Measurements from ENCODE around the gene CYB5D1.

CYB5D1 gene

GRCh38 chr17:7884581-7885366, 27.0 kb downstream of the CYB5D1 start:
- H3K9ac ChIP-seq (ENCODE audit: low read depth, low read length) = 0 out of 2 replicates have a peak overlapping the region, but pooled peaks have one; percentile 60
- H3K4me3 ChIP-seq (ENCODE audit: low read length) = peak overlapping the region; percentile 56
- peaks cover 40% of the 10 kb centered on the region for H3K4me1 ChIP-seq (ENCODE audit: insufficient read depth, low read length)
- WGBS = under 1% methylated on average over 61 of the region's 100 CpGs
- no peak overlapping the region; the same call in 1 of the 2 replicates for H3K27ac ChIP-seq (ENCODE audit: low read depth, low read length)
- H3K36me3 ChIP-seq (ENCODE audit: insufficient read depth, low read length) = peaks cover 9% of the 10 kb centered on the region; the same call in 1 of the 2 replicates
- peaks cover 18% of the 10 kb centered on the region for H3K27me3 ChIP-seq (ENCODE audit: insufficient read depth, low read length)
- no peaks in the 10 kb centered on the region for H3K9me3 ChIP-seq (ENCODE audit: insufficient read depth, low read depth, low read length)

GRCh38 chr17:7885367-7886226, 27.8 kb downstream of the CYB5D1 start:
- Histone ChIP-seq H3K9ac (ENCODE audit: low read depth, low read length) (peak overlapping the region; percentile 60), H3K4me1 (ENCODE audit: insufficient read depth, low read length) (peaks cover 40% of the 10 kb centered on the region), H3K27me3 (ENCODE audit: insufficient read depth, low read length) (peaks cover 18% of the 10 kb centered on the region), H3K4me3 (ENCODE audit: low read length) (peak overlapping the region; percentile 56), H3K36me3 (ENCODE audit: insufficient read depth, low read length) (peaks cover 7% of the 10 kb centered on the region; the same call in 1 of the 2 replicates), H3K9me3 (ENCODE audit: insufficient read depth, low read depth, low read length) (no peaks in the 10 kb centered on the region), H3K27ac (ENCODE audit: low read depth, low read length) (peak overlapping the region; percentile 43; the same call in 1 of the 2 replicates)
- WGBS = under 1% methylated on average over 64 of the region's 64 CpGs

GRCh38 chr17:7886227-7887037, 28.6 kb downstream of the CYB5D1 start:
- peaks cover 9% of the 10 kb centered on the region; the same call in 1 of the 2 replicates for H3K36me3 ChIP-seq (ENCODE audit: insufficient read depth, low read length)
- 1% methylated on average over 29 of the region's 30 CpGs for WGBS
- peak overlapping the region; percentile 60; the same call in 1 of the 2 replicates for H3K9ac ChIP-seq (ENCODE audit: low read depth, low read length)
- H3K4me1 ChIP-seq (ENCODE audit: insufficient read depth, low read length) = peaks cover 40% of the 10 kb centered on the region
- no peak overlapping the region for H3K27ac ChIP-seq (ENCODE audit: low read depth, low read length)
- peak overlapping the region; percentile 56 for H3K4me3 ChIP-seq (ENCODE audit: low read length)
- peaks cover 18% of the 10 kb centered on the region for H3K27me3 ChIP-seq (ENCODE audit: insufficient read depth, low read length)
- H3K9me3 ChIP-seq (ENCODE audit: insufficient read depth, low read depth, low read length) = no peaks in the 10 kb centered on the region

- Histone ChIP-seq H3K9me3 (ENCODE audit: insufficient read depth, low read depth, low read length) (no peaks in the 10 kb centered on the region), H3K27ac (ENCODE audit: low read depth, low read length) (no peak overlapping the region), H3K9ac (ENCODE audit: low read depth, low read length) (no peak overlapping the region; the same call in 1 of the 2 replicates), H3K27me3 (ENCODE audit: insufficient read depth, low read length) (peaks cover 18% of the 10 kb centered on the region), H3K36me3 (ENCODE audit: insufficient read depth, low read length) (peaks cover 9% of the 10 kb centered on the region), H3K4me3 (ENCODE audit: low read length) (peak overlapping the region; percentile 56), H3K4me1 (ENCODE audit: insufficient read depth, low read length) (peaks cover 40% of the 10 kb centered on the region)
- WGBS = 6% methylated on average over 5 of the region's 8 CpGs
Observed at GRCh38 chr17:7887038-7887481, 29.3 kb downstream of the CYB5D1 start.

- Histone ChIP-seq H3K9ac (ENCODE audit: low read depth, low read length) (peak overlapping the region; percentile 49), H3K27ac (ENCODE audit: low read depth, low read length) (peak overlapping the region; percentile 17; the same call in 1 of the 2 replicates), H3K36me3 (ENCODE audit: insufficient read depth, low read length) (peaks cover 9% of the 10 kb centered on the region), H3K27me3 (ENCODE audit: insufficient read depth, low read length) (peaks cover 18% of the 10 kb centered on the region), H3K4me1 (ENCODE audit: insufficient read depth, low read length) (peaks cover 39% of the 10 kb centered on the region), H3K9me3 (ENCODE audit: insufficient read depth, low read depth, low read length) (no peaks in the 10 kb centered on the region), H3K4me3 (ENCODE audit: low read length) (peak overlapping the region; percentile 56)
- 3% methylated on average over 35 of the region's 35 CpGs for WGBS
Observed at GRCh38 chr17:7887482-7888183, 29.8 kb downstream of the CYB5D1 start.

GRCh38 chr17:7888184-7888920, 30.5 kb downstream of the CYB5D1 start, which contains the start of gene CHD3:
Gene CHD3, plus strand, starts transcription at chr17:7888789. Its CDS starts 212 bp downstream, at chr17:7889001.
- Histone ChIP-seq H3K4me1 (ENCODE audit: insufficient read depth, low read length) (peaks cover 33% of the 10 kb centered on the region), H3K4me3 (ENCODE audit: low read length) (peak within 1 kb of the TSS; percentile 56)
- 75% methylated on average over 18 of the region's 18 CpGs for WGBS

GRCh38 chr17:7889166-7889955, 31.6 kb downstream of the CYB5D1 start:
- Histone ChIP-seq H3K27me3 (ENCODE audit: insufficient read depth, low read length) (peaks cover 18% of the 10 kb centered on the region), H3K9ac (ENCODE audit: low read depth, low read length) (no peak overlapping the region), H3K4me1 (ENCODE audit: insufficient read depth, low read length) (peaks cover 25% of the 10 kb centered on the region), H3K36me3 (ENCODE audit: insufficient read depth, low read length) (peaks cover 17% of the 10 kb centered on the region), H3K27ac (ENCODE audit: low read depth, low read length) (no peak overlapping the region), H3K9me3 (ENCODE audit: insufficient read depth, low read depth, low read length) (no peaks in the 10 kb centered on the region), H3K4me3 (ENCODE audit: low read length) (no peak overlapping the region)
- 73% methylated on average over 11 of the region's 11 CpGs for WGBS

More at GRCh38 chr17:7888184-7888920, 30.5 kb downstream of the CYB5D1 start, which contains the start of gene CHD3:
- Histone ChIP-seq H3K9me3 (ENCODE audit: insufficient read depth, low read depth, low read length) (no peaks in the 10 kb centered on the region), H3K9ac (ENCODE audit: low read depth, low read length) (peak within 1 kb of the TSS; percentile 49), H3K27me3 (ENCODE audit: insufficient read depth, low read length) (peaks cover 18% of the 10 kb centered on the region), H3K27ac (ENCODE audit: low read depth, low read length) (peak within 1 kb of the TSS; percentile 17; the same call in 1 of the 2 replicates), H3K36me3 (ENCODE audit: insufficient read depth, low read length) (peaks cover 9% of the 10 kb centered on the region)

GRCh38 chr17:7893187-7893880, 35.5 kb downstream of the CYB5D1 start:
- H3K36me3 ChIP-seq (ENCODE audit: insufficient read depth, low read length) = peaks cover 34% of the 10 kb centered on the region
- 95% methylated on average over 13 of the region's 15 CpGs for WGBS
- peaks cover 14% of the 10 kb centered on the region for H3K4me1 ChIP-seq (ENCODE audit: insufficient read depth, low read length)

GRCh38 chr17:7894226-7894625, 36.4 kb downstream of the CYB5D1 start:
- no peaks in the 10 kb centered on the region for H3K27me3 ChIP-seq (ENCODE audit: insufficient read depth, low read length)
- H3K9me3 ChIP-seq (ENCODE audit: insufficient read depth, low read depth, low read length) = no peaks in the 10 kb centered on the region
- H3K9ac ChIP-seq (ENCODE audit: low read depth, low read length) = no peak overlapping the region
- H3K36me3 ChIP-seq (ENCODE audit: insufficient read depth, low read length) = peaks cover 41% of the 10 kb centered on the region
- WGBS = 93% methylated on average over 9 of the region's 9 CpGs
- peaks cover 5% of the 10 kb centered on the region for H3K4me1 ChIP-seq (ENCODE audit: insufficient read depth, low read length)
- no peak overlapping the region for H3K27ac ChIP-seq (ENCODE audit: low read depth, low read length)
- H3K4me3 ChIP-seq (ENCODE audit: low read length) = no peak overlapping the region

More at GRCh38 chr17:7893187-7893880, 35.5 kb downstream of the CYB5D1 start:
- no peak overlapping the region for H3K27ac ChIP-seq (ENCODE audit: low read depth, low read length)
- no peak overlapping the region for H3K9ac ChIP-seq (ENCODE audit: low read depth, low read length)
- no peaks in the 10 kb centered on the region for H3K27me3 ChIP-seq (ENCODE audit: insufficient read depth, low read length)
- H3K4me3 ChIP-seq (ENCODE audit: low read length) = no peak overlapping the region
- no peaks in the 10 kb centered on the region for H3K9me3 ChIP-seq (ENCODE audit: insufficient read depth, low read depth, low read length)

Data from HUES64 (cell line).